Measurements from ENCODE around the gene WNT7A.

WNT7A gene

DNA sequence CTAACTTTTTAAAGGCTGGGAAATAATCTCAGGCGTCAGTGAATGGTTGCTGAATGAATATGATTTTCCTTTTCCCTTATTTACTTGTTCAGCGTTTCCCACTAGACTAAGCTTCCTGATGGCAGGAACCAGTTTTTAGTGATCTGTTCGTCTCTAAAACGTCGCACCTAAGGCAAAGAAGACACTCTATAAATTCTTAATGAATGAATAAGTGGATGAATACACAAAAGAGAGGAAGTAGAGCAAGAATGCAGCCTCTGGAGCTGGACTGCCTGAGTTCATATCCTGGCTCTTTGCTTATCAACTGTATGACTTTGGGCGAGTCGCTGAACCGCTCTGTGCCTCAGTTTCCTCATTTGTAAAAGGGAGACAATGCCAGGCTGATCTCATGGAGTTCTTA, 38.7 kb downstream of the WNT7A start:
- in situ Hi-C loops (cut with HindIII; ENCODE audit: low sequenced_read_pairs) = no loop called here
- no peak overlapping the region for H3K4me3 ChIP-seq (ENCODE audit: low read depth, low read length)
- no peak for TF ChIP-seq CTCF (IDR thresholded peaks at IDR 0.05; ENCODE audit: low read depth, low read length)
- no peak for DNase-seq (ENCODE audit: low read depth, low spot score)

- no peak for TF ChIP-seq CTCF (IDR thresholded peaks at IDR 0.05; ENCODE audit: low read depth, low read length)
- DNase-seq (ENCODE audit: low read depth, low spot score) = no peak
- no peak overlapping the region for H3K4me3 ChIP-seq (ENCODE audit: low read depth, low read length)
- in situ Hi-C loops (cut with HindIII; ENCODE audit: low sequenced_read_pairs) = no loop called here
Measured at GRCh38 chr3:13840456-13840855, 39.4 kb downstream of the WNT7A start.

- no peak for DNase-seq (ENCODE audit: low read depth, low spot score)
- TF ChIP-seq CTCF (IDR thresholded peaks at IDR 0.05; ENCODE audit: low read depth, low read length) = no peak
Measured at GRCh38 chr3:13839726-13840340, 40.0 kb downstream of the WNT7A start.

DNA sequence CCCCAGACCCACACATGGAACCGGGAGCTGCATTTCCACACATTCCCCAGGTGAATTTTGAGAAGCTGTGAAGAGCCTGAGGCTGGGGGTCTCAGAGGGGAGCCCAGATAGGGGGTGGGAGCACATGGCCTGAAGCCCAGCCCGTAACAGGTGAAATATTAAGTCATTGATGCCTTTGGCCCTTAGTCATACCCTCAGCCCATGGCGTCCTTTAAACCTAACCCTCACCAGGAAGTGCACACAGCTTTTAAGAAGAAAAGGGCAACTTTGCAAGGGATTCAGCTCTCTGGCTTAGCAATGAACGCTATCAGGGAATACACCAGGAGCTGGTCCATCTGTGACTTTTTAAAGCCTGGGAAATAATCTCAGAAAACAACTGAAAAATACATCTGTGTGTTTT, 40.6 kb downstream of the WNT7A start:
- in situ Hi-C loops (cut with HindIII; ENCODE audit: low sequenced_read_pairs) = no loop called here
- H3K4me3 ChIP-seq (ENCODE audit: low read depth, low read length) = no peak overlapping the region
- no peak for TF ChIP-seq CTCF (IDR thresholded peaks at IDR 0.05; ENCODE audit: low read depth, low read length)

More at GRCh38 chr3:13839726-13840340, 40.0 kb downstream of the WNT7A start:
- in situ Hi-C loops (cut with HindIII; ENCODE audit: low sequenced_read_pairs) = no loop called here
- H3K4me3 ChIP-seq (ENCODE audit: low read depth, low read length) = no peak overlapping the region

GRCh38 chr3:13838421-13838820, 41.5 kb downstream of the WNT7A start:
- no peak overlapping the region for H3K4me3 ChIP-seq (ENCODE audit: low read depth, low read length)
- DNase-seq (ENCODE audit: low read depth, low spot score) = no peak
- no peak for TF ChIP-seq CTCF (IDR thresholded peaks at IDR 0.05; ENCODE audit: low read depth, low read length)
- in situ Hi-C loops (cut with HindIII; ENCODE audit: low sequenced_read_pairs) = no loop called here

More for the DNA sequence above, 40.6 kb downstream of the WNT7A start:
- no peak for DNase-seq (ENCODE audit: low read depth, low spot score)

GRCh38 chr3:13837751-13838150, 42.1 kb downstream of the WNT7A start:
- no peak for TF ChIP-seq CTCF (IDR thresholded peaks at IDR 0.05; ENCODE audit: low read depth, low read length)

More at GRCh38 chr3:13837751-13838150, 42.1 kb downstream of the WNT7A start:
- H3K4me3 ChIP-seq (ENCODE audit: low read depth, low read length) = no peak overlapping the region
- in situ Hi-C loops (cut with HindIII; ENCODE audit: low sequenced_read_pairs) = no loop called here
- no peak for DNase-seq (ENCODE audit: low read depth, low spot score)
